ENCODE measurements around the gene BRDT. TPM values are rescaled to one million over a fixed set of nuclear protein-coding genes. Genes with fewer than 3 reads are reported as not detected.

The BRDT gene
- total and polyA plus RNA-seq, 2 of the 8 experiments (the other 6 are each of a cell fraction or from before 2014, with no cell fraction given): 0.08 TPM; not detected in 1

DNA sequence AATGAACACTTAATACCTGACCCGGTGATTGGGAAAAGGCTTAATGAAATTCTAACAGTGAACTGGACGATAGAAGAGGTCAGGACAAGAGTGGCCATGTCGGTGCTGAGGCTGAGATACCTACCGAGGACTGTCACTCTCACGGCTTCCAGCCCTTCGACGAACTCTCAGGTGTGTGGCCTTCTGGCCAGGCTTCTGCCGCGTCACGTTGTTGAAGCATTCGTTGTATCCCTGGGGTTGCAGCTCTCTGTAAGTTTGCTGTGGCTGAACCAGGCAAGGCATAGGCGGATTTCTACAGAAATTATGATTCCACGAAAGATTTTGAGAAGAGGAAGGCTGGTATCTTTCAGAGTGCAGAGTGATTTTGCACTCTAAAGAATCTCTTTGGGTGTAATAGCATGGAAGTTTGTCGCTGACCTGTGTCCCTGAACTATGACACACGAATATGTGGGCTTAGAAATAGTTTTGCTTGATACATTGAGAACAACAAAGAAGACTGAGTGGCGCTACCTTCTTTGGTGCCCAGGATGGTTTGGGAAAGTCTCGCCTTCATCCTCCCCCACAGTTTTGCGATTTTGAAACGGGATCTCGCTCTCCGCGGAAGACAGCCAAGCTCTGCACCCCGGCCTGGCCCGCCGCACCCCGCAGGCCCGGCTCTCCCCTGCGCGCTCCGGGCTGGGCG is 80.2 kb downstream of the BRDT start:
- Histone ChIP-seq H2BK15ac (ENCODE audit: low read length) (0 out of 2 replicates have a peak overlapping the region, but pooled peaks have one; percentile 61), H3K27ac (ENCODE audit: low read depth, low read length) (no peak overlapping the region), H3K56ac (replicated peaks; ENCODE audit: insufficient read length, low read depth, low read length) (no peak overlapping the region), H2BK5ac (ENCODE audit: low read depth, low read length) (no peak overlapping the region), H3K79me2 (ENCODE audit: control insufficient read depth in 1 of 2, insufficient read depth in 2 of 2, low read length in 2 of 2) (no peaks in the 10 kb centered on the region), H3K14ac (ENCODE audit: insufficient read length) (no peak overlapping the region), H4K5ac (ENCODE audit: insufficient read length, low read depth, low read length) (no peak overlapping the region), H3K36me3 (ENCODE audit: control insufficient read depth in 2 of 4, insufficient read depth in 4 of 4, low read length in 3 of 4) (no peaks in the 10 kb centered on the region), H2BK120ac (replicated peaks; ENCODE audit: low read depth, low read length) (no peak overlapping the region), H2AFZ (ENCODE audit: low read length) (peak overlapping the region; percentile 98), H3K79me1 (ENCODE audit: low read depth, low read length) (no peaks in the 10 kb centered on the region), H2BK12ac (ENCODE audit: low read depth, low read length) (no peak overlapping the region), H3K27me3 (replicated peaks in 1 of 4; ENCODE audit: control insufficient read depth in 3 of 4, extremely low read depth in 1 of 4, insufficient read depth in 3 of 4, low read length in 3 of 4) (peaks cover 0 to 9% (median 7%) of the 10 kb centered on the region in 4 experiments; a peak in 5 of 7 replicates), H3K23me2 (ENCODE audit: low read depth, low read length) (peaks cover 9% of the 10 kb centered on the region; the same call in 1 of the 2 replicates), H4K20me1 (replicated peaks in 1 of 2; ENCODE audit: control insufficient read depth in 1 of 2, insufficient read depth in 2 of 2, low read length in 2 of 2) (no peaks in the 10 kb centered on the region), H3K4me3 (ENCODE audit: extremely low read depth in 1 of 4, insufficient read depth in 2 of 4, low read depth in 3 of 4, low read length in 4 of 4) (peak overlapping the region; percentile 64 to 77 (median 68)), H3K9ac (replicated peaks in 1 of 4; ENCODE audit: extremely low read depth in 1 of 4, low read depth in 3 of 4, low read length in 3 of 4) (peak overlapping the region in 3 of 4 experiments; percentile 6 to 36 (median 20); a peak in 2 of 7 replicates), H2AK5ac (ENCODE audit: low read depth, low read length) (no peak overlapping the region), H3K4me2 (ENCODE audit: insufficient read depth in 1 of 2, low read depth in 2 of 2, low read length in 2 of 2) (peak overlapping the region; percentile 75 to 88), H3K4me1 (replicated peaks in 1 of 4; ENCODE audit: control insufficient read depth in 3 of 4, insufficient read depth in 4 of 4, low read length in 3 of 4) (peaks cover 3 to 7% (median 4%) of the 10 kb centered on the region in 4 experiments), H3K4ac (replicated peaks; ENCODE audit: insufficient read length, low read depth, low read length) (no peak overlapping the region), H3K23ac (ENCODE audit: insufficient read length) (no peak overlapping the region), H4K91ac (replicated peaks; ENCODE audit: insufficient read length, low read length) (no peak overlapping the region), H3K9me3 (ENCODE audit: insufficient read depth in 2 of 2, low read depth in 1 of 2, low read length in 1 of 2) (peaks cover 0 to 5% of the 10 kb centered on the region in 2 experiments; a peak in 1 of 4 replicates), H3K18ac (ENCODE audit: extremely low read depth, low read length) (peak overlapping the region; percentile 28), H4K8ac (ENCODE audit: extremely low read depth, insufficient read depth, low read length) (no peak overlapping the region; the same call in 1 of the 2 replicates), H2BK20ac (ENCODE audit: low read length) (no peak overlapping the region)
- WGBS, 2 experiments (ENCODE audit: extremely low coverage in 1 of 2, insufficient coverage in 1 of 2, insufficient read length in 1 of 2, insufficient replicate concordance in 2 of 2, low coverage in 1 of 2, low lambda C conversion rate in 2 of 2, missing lambda C conversion rate in 1 of 2): 31% methylated on average over 30 of the region's 31 CpGs; no CpG with 5 or more reads in 1 of the 2 experiments
- no peak for DNase-seq (ENCODE audit: low read depth in 1 of 2, low spot score in 2 of 2)
- ChIA-PET POLR2A (ENCODE audit: partially characterized antibody) (no interaction called here), CTCF (ENCODE audit: partially characterized antibody) (no interaction called here)
- FAIRE-seq: no peak
- TF ChIP-seq SIRT6 (IDR thresholded peaks at IDR 0.05; ENCODE audit: low read length) (no peak), JUND (IDR thresholded peaks at IDR 0.05; ENCODE audit: low read length) (no peak), CHD2 (IDR thresholded peaks at IDR 0.05; ENCODE audit: low read length) (peak; percentile 30; the same call in 1 of the 2 replicates)
